Esophagus squamous epithelium (tissue), 5 donors: ENCODE data around the gene CNTNAP5. TPM values are rescaled to one million over a fixed set of nuclear protein-coding genes. Genes with fewer than 3 reads are reported as not detected.
"Not testable (repeated sequence)": the region's sequence is repeated elsewhere in the genome, so short reads cannot be mapped to it uniquely, and the experiment has no call there.

Experiments
- DNase-seq: peaks from one replicate; lab custom pipeline; 2025; lab: John Stamatoyannopoulos, UW
- H3K27ac ChIP-seq, 4 donors: fragments of 200-600 bp; sonication (generic); one replicate each; pipeline ENCODE4 v1.5.1; 2016 to 2019; ENCODE audit warnings: mild to moderate bottlenecking in 1 of 4
- H3K27me3 ChIP-seq, 4 donors: fragments of 200-600 bp; sonication (generic); 1 replicate in 3 of 4; 2 replicates in 1 of 4; pipeline versions ENCODE4 v1.5.1 to v1.6.0; 2017 to 2021; ENCODE audit warnings: antibody characterized with exemption in 1 of 4
- H3K36me3 ChIP-seq, 3 donors: fragments of 200-600 bp; sonication (generic); one replicate each; pipeline ENCODE4 v1.5.1; 2016 to 2019
- H3K4me1 ChIP-seq, 3 donors: fragments of 200-600 bp; sonication (generic); one replicate each; pipeline ENCODE4 v1.5.1; 2017 to 2019
- H3K4me3 ChIP-seq, 4 donors: fragments of 200-600 bp; sonication (generic); 1 replicate in 3 of 4; 2 replicates in 1 of 4; pipeline ENCODE4 v1.5.1; 2016 to 2019; ENCODE audit warnings: mild to moderate bottlenecking in 2 of 4, moderate library complexity in 1 of 4
- H3K9me3 ChIP-seq, 3 donors: fragments of 200-600 bp; sonication (generic); one replicate each; pipeline ENCODE4 v1.5.1; 2016 to 2019
- POLR2A ChIP-seq, 4 donors: fragments of 450-650 bp; IDR thresholded peaks; one replicate each; pipeline ENCODE4 v1.6.1; 2017; ENCODE audit warnings: antibody characterized with exemption in 4 of 4, mild to moderate bottlenecking in 4 of 4, moderate library complexity in 3 of 4
- WGBS, 2 donors: methylation state at CpG; one replicate each; pipeline ENCODE4 v1.1.5; 2018; 5-methylcytosine and 5-hydroxymethylcytosine counted together
- intact Hi-C: fragments of 100-400 bp; cut with DNase I; formaldehyde crosslinking; loops from one replicate; pipeline ENCODE4 v1.15.0; 2022
- total RNA-seq, 4 donors: library from RNA; depleted of rRNA; stranded (reverse); fragments of >200 nt; gene quantifications; one replicate each; pipeline ENCODE4 v1.1.0, GENCODE V29; 2016
- TF ChIP-seq, protein P1 (sequence below), 6 experiments: fragments of 450-650 bp in 4 of 6; fragments of 200-600 bp in 2 of 6; sonication (generic) in 2 of 6; IDR thresholded peaks; one replicate each; pipeline ENCODE4 v1.5.1; 2016 to 2019; ENCODE audit warnings: antibody characterized with exemption in 6 of 6, mild to moderate bottlenecking in 4 of 6, moderate library complexity in 4 of 6
- donor health status: DM: yes; HTN: yes; CAD: no.

The CNTNAP5 gene
- total RNA-seq, 4 donors from 2014 or later: not detected

DNA sequence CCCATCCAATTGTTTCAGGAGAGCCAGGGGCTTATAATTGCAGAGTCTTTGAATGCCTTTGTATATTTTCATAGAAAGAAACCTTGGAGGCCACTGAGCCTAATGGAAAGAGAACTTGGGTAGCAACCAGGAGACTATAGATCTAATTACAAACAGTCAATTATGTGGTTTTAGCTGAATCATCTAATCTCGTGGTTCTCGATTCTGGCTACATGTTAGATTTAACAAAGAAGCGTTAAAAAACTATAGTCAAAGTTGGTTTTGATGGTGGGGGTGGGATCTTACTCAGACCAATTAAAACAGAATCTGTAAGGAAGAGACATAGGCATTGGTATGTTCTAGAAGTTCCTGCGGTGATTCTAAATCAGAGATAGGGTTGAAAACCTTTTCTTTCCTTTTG, 344.1 kb downstream of the CNTNAP5 start:
- Histone ChIP-seq H3K4me1 (no peaks in the 10 kb centered on the region), H3K36me3 (no peaks in the 10 kb centered on the region), H3K9me3 (no peaks in the 10 kb centered on the region), H3K4me3 (no peak overlapping the region), H3K27me3 (no peaks in the 10 kb centered on the region), H3K27ac (no peak overlapping the region)
- DNase-seq: no peak
- WGBS, 2 donors: 81 to 84% methylated on average over 4 of the region's 4 CpGs
- no peak for TF ChIP-seq POLR2A (IDR thresholded peaks at IDR 0.05)
- TF ChIP-seq, protein P1, sequence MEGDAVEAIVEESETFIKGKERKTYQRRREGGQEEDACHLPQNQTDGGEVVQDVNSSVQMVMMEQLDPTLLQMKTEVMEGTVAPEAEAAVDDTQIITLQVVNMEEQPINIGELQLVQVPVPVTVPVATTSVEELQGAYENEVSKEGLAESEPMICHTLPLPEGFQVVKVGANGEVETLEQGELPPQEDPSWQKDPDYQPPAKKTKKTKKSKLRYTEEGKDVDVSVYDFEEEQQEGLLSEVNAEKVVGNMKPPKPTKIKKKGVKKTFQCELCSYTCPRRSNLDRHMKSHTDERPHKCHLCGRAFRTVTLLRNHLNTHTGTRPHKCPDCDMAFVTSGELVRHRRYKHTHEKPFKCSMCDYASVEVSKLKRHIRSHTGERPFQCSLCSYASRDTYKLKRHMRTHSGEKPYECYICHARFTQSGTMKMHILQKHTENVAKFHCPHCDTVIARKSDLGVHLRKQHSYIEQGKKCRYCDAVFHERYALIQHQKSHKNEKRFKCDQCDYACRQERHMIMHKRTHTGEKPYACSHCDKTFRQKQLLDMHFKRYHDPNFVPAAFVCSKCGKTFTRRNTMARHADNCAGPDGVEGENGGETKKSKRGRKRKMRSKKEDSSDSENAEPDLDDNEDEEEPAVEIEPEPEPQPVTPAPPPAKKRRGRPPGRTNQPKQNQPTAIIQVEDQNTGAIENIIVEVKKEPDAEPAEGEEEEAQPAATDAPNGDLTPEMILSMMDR (IDR thresholded peaks at IDR 0.05): no peak
- intact Hi-C loops: no loop called here

DNA sequence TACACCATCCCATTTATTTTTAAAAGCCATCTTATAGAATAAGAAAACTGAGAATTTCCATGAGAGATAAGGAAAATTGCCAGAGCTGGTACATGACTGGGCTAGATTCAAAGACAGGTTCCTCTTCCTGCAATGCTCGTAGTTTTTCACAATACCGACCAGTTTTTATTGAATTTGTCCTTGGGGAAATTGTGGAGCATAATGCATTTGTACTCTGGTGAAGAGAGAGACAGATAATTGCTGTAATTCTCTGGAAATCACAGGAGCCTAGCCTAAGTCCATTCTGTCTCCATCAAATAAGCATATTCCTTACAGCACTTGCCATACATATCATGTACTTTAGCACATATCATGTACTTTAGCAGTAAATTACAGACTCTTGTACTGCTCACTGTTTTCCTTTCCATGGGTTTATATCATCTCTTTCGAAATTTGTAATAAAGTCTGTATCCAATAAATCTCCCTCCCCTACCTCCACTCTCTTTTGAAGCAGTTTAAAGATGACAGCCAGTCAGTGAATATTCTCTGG, 355.2 kb downstream of the CNTNAP5 start:
- intact Hi-C loops: no loop called here
- 40 to 49% methylated on average over 3 of the region's 3 CpGs for WGBS, 2 donors

DNA sequence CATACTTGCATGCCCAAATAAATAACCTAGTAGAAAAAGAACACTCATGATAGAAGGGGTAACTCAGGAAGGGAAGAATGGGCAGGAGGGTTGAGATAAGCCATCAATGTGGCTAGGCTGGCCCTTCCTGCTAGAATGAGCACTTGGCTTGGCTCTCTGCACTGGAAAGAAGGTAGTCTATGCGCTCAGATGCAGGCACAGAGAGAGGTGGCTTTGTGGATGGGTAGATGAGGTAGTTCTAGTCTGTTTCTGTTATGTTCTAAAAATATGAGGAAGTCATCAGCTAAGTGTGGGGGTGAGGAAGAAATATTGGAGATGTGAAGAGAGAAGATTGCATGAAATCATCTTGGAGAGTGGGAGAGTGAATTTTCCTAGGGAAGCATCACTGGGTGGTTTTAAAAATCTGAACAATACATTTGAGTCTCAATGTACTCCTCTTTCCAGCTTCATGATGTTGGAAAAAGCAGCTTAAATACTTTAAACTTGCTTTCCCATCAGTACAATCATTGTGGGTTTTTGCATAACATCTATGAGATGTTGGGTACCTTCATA, 357.1 kb downstream of the CNTNAP5 start:
- Histone ChIP-seq H3K4me1 (no peaks in the 10 kb centered on the region), H3K27me3 (no peaks in the 10 kb centered on the region), H3K4me3 (no peak overlapping the region), H3K27ac (no peak overlapping the region), H3K9me3 (no peaks in the 10 kb centered on the region), H3K36me3 (no peaks in the 10 kb centered on the region)
- intact Hi-C loops: no loop called here
- TF ChIP-seq, protein P1 (IDR thresholded peaks at IDR 0.05): no peak
- no peak for TF ChIP-seq POLR2A (IDR thresholded peaks at IDR 0.05)
- DNase-seq: no peak
- 78 to 82% methylated on average over 1 of the region's 1 CpG for WGBS, 2 donors

More for the DNA sequence above, 355.2 kb downstream of the CNTNAP5 start:
- no peaks in the 10 kb centered on the region for H3K9me3 ChIP-seq
- H3K27me3 ChIP-seq: no peaks in the 10 kb centered on the region
- DNase-seq: no peak
- H3K36me3 ChIP-seq: no peaks in the 10 kb centered on the region
- H3K4me3 ChIP-seq: no peak overlapping the region
- TF ChIP-seq, protein P1 (IDR thresholded peaks at IDR 0.05): no peak
- no peak for TF ChIP-seq POLR2A (IDR thresholded peaks at IDR 0.05)
- H3K27ac ChIP-seq: no peak overlapping the region
- no peaks in the 10 kb centered on the region for H3K4me1 ChIP-seq

DNA sequence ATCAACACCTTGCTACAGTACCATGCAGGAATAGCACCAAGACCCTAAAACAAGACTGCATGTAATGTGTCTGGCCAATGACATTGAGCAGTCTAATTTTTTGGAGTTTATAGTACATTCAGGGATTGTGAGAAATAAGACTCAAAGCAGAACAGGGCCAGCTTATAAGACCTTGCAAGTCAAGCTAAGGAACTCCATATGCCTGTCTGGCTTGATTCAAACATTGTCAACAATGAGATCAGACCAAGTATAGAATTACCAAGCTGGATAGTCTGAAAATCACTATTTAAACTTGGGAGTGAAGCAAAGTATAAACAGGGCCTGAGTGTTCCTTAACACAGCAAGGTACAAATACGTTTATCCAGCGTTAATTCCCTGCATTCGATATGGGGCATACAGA, 370.9 kb downstream of the CNTNAP5 start:
- 41 to 43% methylated on average over 3 of the region's 3 CpGs for WGBS, 2 donors
- no peak for DNase-seq
- Histone ChIP-seq H3K4me3 (no peak overlapping the region), H3K36me3 (no peaks in the 10 kb centered on the region), H3K4me1 (no peaks in the 10 kb centered on the region), H3K27ac (no peak overlapping the region), H3K27me3 (no peaks in the 10 kb centered on the region), H3K9me3 (no peaks in the 10 kb centered on the region)
- no peak for TF ChIP-seq POLR2A (IDR thresholded peaks at IDR 0.05)
- TF ChIP-seq, protein P1 (IDR thresholded peaks at IDR 0.05): no peak
- intact Hi-C loops: no loop called here

DNA sequence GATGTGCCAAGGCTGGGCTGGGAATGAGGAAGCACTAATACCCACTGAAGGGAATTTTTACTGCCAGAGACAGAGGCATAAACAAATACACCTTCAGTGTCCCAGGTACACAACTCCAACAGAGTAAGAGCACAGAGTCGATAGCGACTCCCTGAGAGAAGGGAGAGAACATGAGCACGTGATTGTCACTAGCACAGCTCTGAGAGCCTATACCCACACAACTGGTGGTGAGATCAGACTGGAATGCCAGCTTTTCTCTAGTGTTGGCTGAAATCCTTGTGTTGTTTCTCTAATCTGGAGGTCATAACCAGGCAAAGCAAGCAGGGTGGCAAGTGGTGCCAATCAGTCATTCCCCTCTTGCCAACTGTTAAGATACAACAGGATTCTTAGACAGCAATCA, 377.2 kb downstream of the CNTNAP5 start:
- no peak for DNase-seq
- H3K4me3 ChIP-seq: no peak overlapping the region
- H3K9me3 ChIP-seq: no peaks in the 10 kb centered on the region
- no peaks in the 10 kb centered on the region for H3K27me3 ChIP-seq
- 81 to 85% methylated on average over 3 of the region's 3 CpGs for WGBS, 2 donors
- intact Hi-C loops: no loop called here
- H3K36me3 ChIP-seq: no peaks in the 10 kb centered on the region
- H3K27ac ChIP-seq: no peak overlapping the region
- no peaks in the 10 kb centered on the region for H3K4me1 ChIP-seq
- TF ChIP-seq, protein P1 (IDR thresholded peaks at IDR 0.05): no peak
- no peak for TF ChIP-seq POLR2A (IDR thresholded peaks at IDR 0.05)

DNA sequence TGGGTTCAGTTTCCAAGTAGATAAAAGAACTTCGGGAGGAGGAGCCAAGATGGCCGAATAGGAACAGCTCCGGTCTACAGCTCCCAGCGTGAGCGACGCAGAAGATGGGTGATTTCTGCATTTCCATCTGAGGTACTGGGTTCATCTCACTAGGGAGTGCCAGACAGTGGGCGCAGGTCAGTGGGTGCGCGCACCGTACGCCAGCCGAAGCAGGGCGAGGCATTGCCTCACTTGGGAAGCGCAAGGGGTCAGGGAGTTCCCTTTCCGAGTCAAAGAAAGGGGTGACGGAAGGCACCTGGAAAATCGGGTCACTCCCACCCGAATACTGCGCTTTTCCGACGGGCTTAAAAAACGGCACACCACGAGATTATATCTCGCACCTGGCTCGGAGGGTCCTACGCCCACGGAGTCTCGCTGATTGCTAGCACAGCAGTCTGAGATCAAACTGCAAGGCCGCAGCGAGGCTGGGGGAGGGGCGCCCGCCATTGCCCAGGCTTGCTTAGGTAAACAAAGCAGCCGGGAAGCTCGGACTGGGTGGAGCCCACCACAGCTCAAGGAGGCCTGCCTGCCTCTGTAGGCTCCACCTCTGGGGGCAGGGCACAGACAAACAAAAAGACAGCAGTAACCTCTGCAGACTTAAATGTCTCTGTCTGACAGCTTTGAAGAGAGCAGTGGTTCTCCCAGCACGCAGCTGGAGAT, 382.9 kb downstream of the CNTNAP5 start:
- 79 to 100% methylated on average over 8 to 15 of the region's 35 CpGs for WGBS, 2 donors

More for the DNA sequence above, 382.9 kb downstream of the CNTNAP5 start:
- H3K4me1 ChIP-seq, H3K27me3 ChIP-seq, intact Hi-C loops, H3K4me3 ChIP-seq, DNase-seq, H3K27ac ChIP-seq, H3K36me3 ChIP-seq, H3K9me3 ChIP-seq: not testable (repeated sequence)
